Measurements from ENCODE around the gene FRMPD2. TPM values are rescaled to one million over a fixed set of nuclear protein-coding genes. Genes with fewer than 3 reads are reported as not detected.

The FRMPD2 gene
- total and polyA plus RNA-seq, 2 experiments from 2014 or later, result not detected

GRCh38 chr10:48302515-48303476 lies 28.3 kb upstream of the FRMPD2 start (continued):
- TF ChIP-seq REST (IDR thresholded peaks at IDR 0.05; ENCODE audit: unreplicated experiment) (no peak), ETS1 (IDR thresholded peaks at IDR 0.05) (no peak), CTCF (conservative IDR thresholded peaks at IDR 0.05; ENCODE audit: low read depth in 2 of 2) (no peak), POLR2AphosphoS5 (IDR thresholded peaks at IDR 0.05; ENCODE audit: low read depth) (no peak)

GRCh38 chr10:48300556-48300955 lies 26.1 kb upstream of the FRMPD2 start:
- no peaks in the 10 kb centered on the region for H3K79me2 ChIP-seq (replicated peaks; ENCODE audit: insufficient read depth)
- ATAC-seq (peak; percentile 59), DNase-seq (ENCODE audit: low spot score) (no peak)
- no peak overlapping the region for H2AFZ ChIP-seq
- no peak overlapping the region for H3K4me2 ChIP-seq
- H3K27me3 Mint-ChIP-seq (ENCODE audit: insufficient read depth, low read depth, poor library complexity), result peaks cover 4% of the 10 kb centered on the region
- H3K9me3 Mint-ChIP-seq, result no peaks in the 10 kb centered on the region
- H3K4me3 ChIP-seq, result no peak overlapping the region
- no peak overlapping the region for H3K27ac Mint-ChIP-seq
- TF ChIP-seq CTCF (conservative IDR thresholded peaks at IDR 0.05; ENCODE audit: low read depth in 2 of 2) (peak; percentile 16 to 40; a peak in 3 of 4 replicates), ZNF114 (CRISPR knock-in tag; IDR thresholded peaks at IDR 0.05) (no peak)
- no peaks in the 10 kb centered on the region for H3K36me3 Mint-ChIP-seq (ENCODE audit: low read depth)
- peaks cover 4% of the 10 kb centered on the region; the same call in 2 of the 3 replicates for H3K4me1 Mint-ChIP-seq
- H3K27me3 ChIP-seq (ENCODE audit: insufficient read depth), result 0 out of 2 replicates have a peak, but pooled peaks cover 6% of the 10 kb centered on the region
- H3K36me3 ChIP-seq (ENCODE audit: insufficient read depth), result no peaks in the 10 kb centered on the region
- no peak overlapping the region for H3K4me3 Mint-ChIP-seq
- peaks cover 9% of the 10 kb centered on the region; the same call in 1 of the 2 replicates for H3K9me2 ChIP-seq (ENCODE audit: insufficient read depth)
- no peak overlapping the region for H3K27ac ChIP-seq (ENCODE audit: low read depth)
- H3F3A ChIP-seq (replicated peaks; ENCODE audit: low read depth), result no peaks in the 10 kb centered on the region
- H3K4me1 ChIP-seq (ENCODE audit: insufficient read depth), result peaks cover under 1% of the 10 kb centered on the region; the same call in 1 of the 2 replicates
- no peaks in the 10 kb centered on the region for H4K20me1 ChIP-seq (replicated peaks; ENCODE audit: insufficient read depth)

All from GM23338 (cell line).